DOHH2 (cell line): Measurements from ENCODE around the gene RASL12.

Experiments
- CTCF ChIP-seq: fragments of 200-600 bp; sonication (generic); IDR thresholded peaks from one replicate; pipeline ENCODE4 v1.5.1; 2014; ENCODE audit warnings: antibody characterized with exemption, mild to moderate bottlenecking, low read depth, low read length; ENCODE audit not compliant: poor library complexity, severe bottlenecking
- EZH2phosphoT487 ChIP-seq: fragments of 200-600 bp; sonication (generic); IDR thresholded peaks from 2 replicates; pipeline ENCODE4 v1.6.1; 2017; ENCODE audit warnings: borderline replicate concordance, mild to moderate bottlenecking, antibody characterized with exemption, low read length, moderate library complexity, mixed read lengths

- TF ChIP-seq CTCF (no peak), EZH2phosphoT487 (no peak)
Observed at GRCh38 chr15:65102912-65103311, 35.1 kb upstream of the RASL12 start.
